Neural progenitor cell (in vitro differentiated cells): ENCODE results near the gene ABCD2. TPM values are rescaled to one million over a fixed set of nuclear protein-coding genes. Genes with fewer than 3 reads are reported as not detected.

Experiments used
- DNase-seq: peaks from one replicate; pipeline ENCODE4 v3.0.0-alpha.2; 2016; ENCODE audit warnings: low spot score
- H2AFZ ChIP-seq: fragments of 200-600 bp; sonication (generic); replicated peaks from 2 replicates; pipeline ENCODE4 v1.6.1; 2016; ENCODE audit warnings: antibody characterized with exemption
- H3F3A ChIP-seq: fragments of 200-600 bp; sonication (generic); 2 replicates; pipeline ENCODE4 v1.6.1; 2016; ENCODE audit warnings: antibody characterized with exemption, low read depth
- H3K27ac ChIP-seq: fragments of 200-600 bp; sonication (generic); 2 replicates; pipeline ENCODE4 v1.5.1; 2016; ENCODE audit warnings: mild to moderate bottlenecking
- H3K27me3 ChIP-seq: fragments of 200-600 bp; sonication (generic); 2 replicates; pipeline ENCODE4 v1.6.1; 2016; ENCODE audit warnings: mild to moderate bottlenecking, moderate library complexity
- H3K36me3 ChIP-seq: fragments of 200-600 bp; sonication (generic); 2 replicates; pipeline ENCODE4 v1.5.1; 2016
- H3K4me1 ChIP-seq: fragments of 200-600 bp; sonication (generic); 2 replicates; pipeline ENCODE4 v1.6.1; 2016; ENCODE audit warnings: mixed run types
- H3K4me2 ChIP-seq: fragments of 200-600 bp; sonication (generic); 2 replicates; pipeline ENCODE4 v1.6.1; 2016
- H3K4me3 ChIP-seq: fragments of 200-600 bp; sonication (generic); 2 replicates; pipeline ENCODE4 v1.5.1; 2016
- H3K79me2 ChIP-seq: fragments of 200-600 bp; sonication (generic); 2 replicates; pipeline ENCODE4 v1.6.1; 2016; ENCODE audit warnings: low read depth
- H3K9ac ChIP-seq: fragments of 200-600 bp; sonication (generic); 2 replicates; pipeline ENCODE4 v1.6.1; 2016
- H3K9me3 ChIP-seq: fragments of 200-600 bp; sonication (generic); 2 replicates; pipeline ENCODE4 v1.5.1; 2016; ENCODE audit warnings: low read depth
- H4K20me1 ChIP-seq: fragments of 200-600 bp; sonication (generic); 2 replicates; pipeline ENCODE4 v1.6.1; 2016; ENCODE audit warnings: low read depth
- H3K27ac Mint-ChIP-seq: 3 replicates; pipeline ENCODE4 v1.8.0; 2021; ENCODE audit warnings: mixed read lengths
- H3K27me3 Mint-ChIP-seq: 2 replicates; pipeline ENCODE4 v1.8.0; 2022; ENCODE audit warnings: low read depth, mild to moderate bottlenecking, inconsistent platforms, moderate library complexity, mixed read lengths; ENCODE audit not compliant: insufficient read depth
- H3K36me3 Mint-ChIP-seq: 3 replicates; pipeline ENCODE4 v1.8.0; 2021; ENCODE audit warnings: mixed read lengths
- H3K4me1 Mint-ChIP-seq: 3 replicates; pipeline ENCODE4 v1.8.0; 2021; ENCODE audit warnings: mixed read lengths
- H3K4me3 Mint-ChIP-seq: 3 replicates; pipeline ENCODE4 v1.8.0; 2021; ENCODE audit warnings: mild to moderate bottlenecking, moderate library complexity, mixed read lengths
- H3K9me3 Mint-ChIP-seq: 3 replicates; pipeline ENCODE4 v1.8.0; 2020; ENCODE audit warnings: mixed read lengths
- EZH2 ChIP-seq: fragments of 200-600 bp; sonication (generic); IDR thresholded peaks from 2 replicates; pipeline ENCODE4 v1.6.1; 2017; ENCODE audit warnings: antibody characterized with exemption, mild to moderate bottlenecking, moderate library complexity
- EZH2phosphoT487 ChIP-seq: fragments of 200-600 bp; sonication (generic); IDR thresholded peaks from 2 replicates; pipeline ENCODE4 v1.6.1; 2017; ENCODE audit warnings: antibody characterized with exemption
- total RNA-seq: library from RNA; depleted of rRNA; stranded (reverse); fragments of >200 nt; gene quantifications from 2 replicates; pipeline ENCODE4 v1.2.3, GENCODE V29; 2015; ENCODE audit warnings: low replicate concordance
- TF ChIP-seq, protein P1 (sequence below): fragments of 200-600 bp; sonication (generic); IDR thresholded peaks from 2 replicates; pipeline ENCODE4 v1.5.1; 2017; ENCODE audit warnings: antibody characterized with exemption, mild to moderate bottlenecking

ABCD2 gene
- total RNA-seq, 1 donor from 2014 or later = 0.04 TPM

DNA sequence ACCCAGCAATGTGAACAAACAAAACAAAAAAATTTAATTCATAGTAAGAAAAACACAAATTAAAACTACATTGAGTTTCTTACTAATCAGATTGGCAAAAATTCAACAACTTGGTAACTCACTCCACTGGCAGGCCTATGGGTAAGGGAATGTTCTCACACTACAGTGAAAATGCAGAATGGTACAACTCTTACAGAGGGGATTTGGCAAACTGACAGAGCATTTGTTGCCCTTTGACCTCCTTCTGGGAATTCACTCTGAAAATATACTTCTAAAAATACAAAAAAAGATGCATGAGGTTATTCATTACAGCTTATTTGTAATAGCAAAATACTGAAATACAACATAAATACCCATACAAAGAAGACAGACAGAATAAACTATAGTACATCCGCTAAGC is 32.8 kb downstream of the ABCD2 start:
- no peak overlapping the region for H3K4me3 Mint-ChIP-seq
- peaks cover 7% of the 10 kb centered on the region for H3K9me3 Mint-ChIP-seq
- no peak overlapping the region for H2AFZ ChIP-seq
- H3K9ac ChIP-seq = no peak overlapping the region
- H3K36me3 ChIP-seq = no peaks in the 10 kb centered on the region
- no peaks in the 10 kb centered on the region for H3K79me2 ChIP-seq
- no peaks in the 10 kb centered on the region for H3F3A ChIP-seq
- H3K9me3 ChIP-seq = no peaks in the 10 kb centered on the region
- no peak overlapping the region for H3K4me3 ChIP-seq
- H3K27me3 ChIP-seq = no peaks in the 10 kb centered on the region
- H3K27me3 Mint-ChIP-seq = no peaks in the 10 kb centered on the region
- no peak for TF ChIP-seq EZH2
- TF ChIP-seq, protein P1, sequence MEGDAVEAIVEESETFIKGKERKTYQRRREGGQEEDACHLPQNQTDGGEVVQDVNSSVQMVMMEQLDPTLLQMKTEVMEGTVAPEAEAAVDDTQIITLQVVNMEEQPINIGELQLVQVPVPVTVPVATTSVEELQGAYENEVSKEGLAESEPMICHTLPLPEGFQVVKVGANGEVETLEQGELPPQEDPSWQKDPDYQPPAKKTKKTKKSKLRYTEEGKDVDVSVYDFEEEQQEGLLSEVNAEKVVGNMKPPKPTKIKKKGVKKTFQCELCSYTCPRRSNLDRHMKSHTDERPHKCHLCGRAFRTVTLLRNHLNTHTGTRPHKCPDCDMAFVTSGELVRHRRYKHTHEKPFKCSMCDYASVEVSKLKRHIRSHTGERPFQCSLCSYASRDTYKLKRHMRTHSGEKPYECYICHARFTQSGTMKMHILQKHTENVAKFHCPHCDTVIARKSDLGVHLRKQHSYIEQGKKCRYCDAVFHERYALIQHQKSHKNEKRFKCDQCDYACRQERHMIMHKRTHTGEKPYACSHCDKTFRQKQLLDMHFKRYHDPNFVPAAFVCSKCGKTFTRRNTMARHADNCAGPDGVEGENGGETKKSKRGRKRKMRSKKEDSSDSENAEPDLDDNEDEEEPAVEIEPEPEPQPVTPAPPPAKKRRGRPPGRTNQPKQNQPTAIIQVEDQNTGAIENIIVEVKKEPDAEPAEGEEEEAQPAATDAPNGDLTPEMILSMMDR = no peak
- no peak for TF ChIP-seq EZH2phosphoT487
- H3K4me1 ChIP-seq = no peaks in the 10 kb centered on the region
- H3K4me1 Mint-ChIP-seq = peaks cover under 1% of the 10 kb centered on the region
- no peak overlapping the region for H3K27ac Mint-ChIP-seq
- no peaks in the 10 kb centered on the region for H3K36me3 Mint-ChIP-seq
- no peaks in the 10 kb centered on the region for H4K20me1 ChIP-seq
- H3K27ac ChIP-seq = no peak overlapping the region
- DNase-seq = no peak
- no peak overlapping the region for H3K4me2 ChIP-seq

- Histone ChIP-seq H2AFZ (no peak overlapping the region), H3K9me3 (no peaks in the 10 kb centered on the region), H3K27ac (no peak overlapping the region), H3K4me3 (no peak overlapping the region), H3K4me2 (no peak overlapping the region), H4K20me1 (no peaks in the 10 kb centered on the region), H3K36me3 (no peaks in the 10 kb centered on the region), H3K4me1 (no peaks in the 10 kb centered on the region), H3F3A (no peaks in the 10 kb centered on the region), H3K9ac (no peak overlapping the region), H3K79me2 (no peaks in the 10 kb centered on the region), H3K27me3 (no peaks in the 10 kb centered on the region)
- TF ChIP-seq EZH2phosphoT487 (no peak), EZH2 (no peak)
- TF ChIP-seq, protein P1 = no peak
- DNase-seq = no peak
- Mint-ChIP-seq H3K36me3 (no peaks in the 10 kb centered on the region), H3K27me3 (no peaks in the 10 kb centered on the region), H3K9me3 (peaks cover 7% of the 10 kb centered on the region), H3K27ac (peak overlapping the region; percentile 60), H3K4me1 (peaks cover 11% of the 10 kb centered on the region), H3K4me3 (no peak overlapping the region)
Observed at GRCh38 chr12:39581592-39581991, 38.0 kb downstream of the ABCD2 start.

DNA sequence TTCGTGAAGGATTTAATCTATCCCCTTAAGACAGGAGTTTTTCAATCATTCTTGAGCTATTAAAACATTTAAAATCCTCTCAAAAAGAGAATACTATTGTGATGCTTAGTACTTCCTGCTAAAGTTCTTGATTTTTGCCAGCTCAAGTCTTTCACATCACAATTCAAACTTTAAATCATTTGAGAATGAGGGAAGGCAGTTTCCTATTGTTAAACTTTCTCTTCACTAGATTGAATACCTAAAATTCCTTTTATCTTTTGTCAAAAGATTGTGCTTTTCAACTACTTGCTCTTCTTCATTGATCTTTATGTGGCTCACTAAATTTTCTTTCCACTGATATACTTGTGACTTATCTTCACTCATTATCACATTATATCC is 44.1 kb downstream of the ABCD2 start:
- Mint-ChIP-seq H3K9me3 (peaks cover 5% of the 10 kb centered on the region), H3K36me3 (no peaks in the 10 kb centered on the region), H3K4me1 (peaks cover 26% of the 10 kb centered on the region), H3K4me3 (no peak overlapping the region), H3K27me3 (no peaks in the 10 kb centered on the region), H3K27ac (peak overlapping the region; percentile 95)
- Histone ChIP-seq H3F3A (peaks cover 10% of the 10 kb centered on the region), H3K27me3 (no peaks in the 10 kb centered on the region), H3K4me3 (no peak overlapping the region), H2AFZ (no peak overlapping the region), H3K4me2 (peak overlapping the region; percentile 63), H3K27ac (no peak overlapping the region), H3K9me3 (no peaks in the 10 kb centered on the region), H3K4me1 (peaks cover 20% of the 10 kb centered on the region), H3K36me3 (no peaks in the 10 kb centered on the region), H3K9ac (no peak overlapping the region), H4K20me1 (no peaks in the 10 kb centered on the region), H3K79me2 (no peaks in the 10 kb centered on the region)
- TF ChIP-seq, protein P1 = no peak
- TF ChIP-seq EZH2 (no peak), EZH2phosphoT487 (no peak)
- no peak for DNase-seq
